HL-60/S4 treated with retinoic acid at 250 ng/mL for 4 days and 3 days (cell line): ENCODE measurements around the gene CMIP.

ENCODE experiments used
- in situ Hi-C: fragments of 300-500 bp; cut with MboI; formaldehyde crosslinking; loops from 2 replicates; pipeline ENCODE4 v1.7.0; 2022; ENCODE audit warnings: low sequenced_read_pairs

The CMIP gene

GRCh38 chr16:81754858-81755257, 310.2 kb downstream of the CMIP start:
- in situ Hi-C loops, result no loop called here

GRCh38 chr16:81755915-81756614, 311.5 kb downstream of the CMIP start:
- in situ Hi-C loops, result no loop called here

- in situ Hi-C loops, result no loop called here
These were observed 312.2 kb downstream of the CMIP start for GRCh38 chr16:81756615-81757356.

GRCh38 chr16:81758376-81758775, 313.8 kb downstream of the CMIP start:
- in situ Hi-C loops, result no loop called here
